Measurements from ENCODE around the gene PTGES2. TPM values are rescaled to one million over a fixed set of nuclear protein-coding genes. Genes with fewer than 3 reads are reported as not detected.
A peak's percentile ranks its signal among the peaks of the same experiment; 100 is the strongest.

The PTGES2 gene
- total RNA-seq, 1 donor from 2014 or later: 72.2 TPM

DNA sequence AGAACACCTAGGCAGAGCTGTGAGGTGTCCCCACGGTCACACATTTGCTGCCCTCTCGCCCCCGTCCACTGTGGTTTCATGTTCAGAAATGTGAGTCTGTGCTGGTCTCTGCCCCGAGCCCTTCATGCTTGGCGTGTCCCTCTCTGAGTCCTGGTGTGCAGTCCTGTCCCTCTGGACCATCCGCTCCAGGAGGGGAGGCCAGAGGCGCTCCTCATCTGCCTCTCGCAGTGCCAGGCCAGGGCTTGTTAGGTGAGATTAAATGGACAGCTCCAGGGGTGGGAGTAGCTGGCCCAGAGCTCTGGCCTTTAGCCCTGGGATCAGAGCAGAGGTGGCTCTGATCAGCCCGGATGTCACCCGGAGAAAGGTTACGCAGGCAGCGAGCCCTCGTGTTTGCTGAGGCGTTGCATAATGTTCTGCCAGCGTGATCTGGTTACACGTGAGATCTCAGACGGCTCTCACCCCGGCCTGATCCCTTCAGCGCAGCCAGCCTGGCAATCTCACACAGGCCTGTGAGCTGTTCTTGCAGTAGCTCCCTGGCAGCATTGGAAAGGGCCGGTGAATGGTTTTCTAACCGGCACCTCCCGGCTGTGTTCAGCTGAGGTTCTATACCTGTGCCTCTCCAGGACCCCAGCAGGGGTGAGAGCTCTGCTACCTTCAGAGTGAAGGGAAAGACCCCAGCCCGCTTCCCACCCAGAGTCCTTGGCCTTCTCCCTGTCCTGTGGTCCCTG is 24.5 kb downstream of the PTGES2 start:
- TF ChIP-seq, protein P1, sequence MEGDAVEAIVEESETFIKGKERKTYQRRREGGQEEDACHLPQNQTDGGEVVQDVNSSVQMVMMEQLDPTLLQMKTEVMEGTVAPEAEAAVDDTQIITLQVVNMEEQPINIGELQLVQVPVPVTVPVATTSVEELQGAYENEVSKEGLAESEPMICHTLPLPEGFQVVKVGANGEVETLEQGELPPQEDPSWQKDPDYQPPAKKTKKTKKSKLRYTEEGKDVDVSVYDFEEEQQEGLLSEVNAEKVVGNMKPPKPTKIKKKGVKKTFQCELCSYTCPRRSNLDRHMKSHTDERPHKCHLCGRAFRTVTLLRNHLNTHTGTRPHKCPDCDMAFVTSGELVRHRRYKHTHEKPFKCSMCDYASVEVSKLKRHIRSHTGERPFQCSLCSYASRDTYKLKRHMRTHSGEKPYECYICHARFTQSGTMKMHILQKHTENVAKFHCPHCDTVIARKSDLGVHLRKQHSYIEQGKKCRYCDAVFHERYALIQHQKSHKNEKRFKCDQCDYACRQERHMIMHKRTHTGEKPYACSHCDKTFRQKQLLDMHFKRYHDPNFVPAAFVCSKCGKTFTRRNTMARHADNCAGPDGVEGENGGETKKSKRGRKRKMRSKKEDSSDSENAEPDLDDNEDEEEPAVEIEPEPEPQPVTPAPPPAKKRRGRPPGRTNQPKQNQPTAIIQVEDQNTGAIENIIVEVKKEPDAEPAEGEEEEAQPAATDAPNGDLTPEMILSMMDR (conservative IDR thresholded peaks at IDR 0.05): no peak
- Mint-ChIP-seq H3K36me3 (ENCODE audit: low read depth) (no peaks in the 10 kb centered on the region), H3K27ac (ENCODE audit: unreplicated experiment) (no peak overlapping the region), H3K4me1 (peaks cover 25% of the 10 kb centered on the region), H3K27me3 (ENCODE audit: low read depth) (no peaks in the 10 kb centered on the region), H3K9me3 (no peaks in the 10 kb centered on the region), H3K4me3 (peak overlapping the region; percentile 31)
- DNase-seq (ENCODE audit: low read depth, low spot score): no peak

DNA sequence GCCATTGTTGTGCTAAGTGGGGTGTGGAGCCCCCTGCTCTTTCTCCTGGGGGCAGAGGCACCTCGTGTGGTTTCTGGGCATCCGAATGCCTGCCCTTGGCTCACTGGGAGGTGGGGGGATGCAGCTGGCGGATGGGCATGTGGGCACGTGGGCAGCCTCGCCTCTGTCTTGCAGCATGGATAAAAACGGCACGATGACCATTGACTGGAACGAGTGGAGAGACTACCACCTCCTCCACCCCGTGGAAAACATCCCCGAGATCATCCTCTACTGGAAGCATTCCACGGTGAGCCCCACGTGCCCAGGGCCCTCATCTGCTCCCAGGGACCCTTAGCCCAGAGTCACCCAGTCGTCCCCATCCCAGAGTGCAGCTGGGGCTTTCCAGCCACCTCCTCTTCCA is 25.3 kb downstream of the PTGES2 start:
- Mint-ChIP-seq H3K27ac (ENCODE audit: unreplicated experiment) (peak overlapping the region; percentile 19), H3K36me3 (ENCODE audit: low read depth) (no peaks in the 10 kb centered on the region), H3K4me1 (peaks cover 28% of the 10 kb centered on the region), H3K4me3 (peak overlapping the region; percentile 13), H3K27me3 (ENCODE audit: low read depth) (no peaks in the 10 kb centered on the region), H3K9me3 (no peaks in the 10 kb centered on the region)
- TF ChIP-seq, protein P1 (conservative IDR thresholded peaks at IDR 0.05): no peak
- no peak for DNase-seq (ENCODE audit: low read depth, low spot score)

DNA sequence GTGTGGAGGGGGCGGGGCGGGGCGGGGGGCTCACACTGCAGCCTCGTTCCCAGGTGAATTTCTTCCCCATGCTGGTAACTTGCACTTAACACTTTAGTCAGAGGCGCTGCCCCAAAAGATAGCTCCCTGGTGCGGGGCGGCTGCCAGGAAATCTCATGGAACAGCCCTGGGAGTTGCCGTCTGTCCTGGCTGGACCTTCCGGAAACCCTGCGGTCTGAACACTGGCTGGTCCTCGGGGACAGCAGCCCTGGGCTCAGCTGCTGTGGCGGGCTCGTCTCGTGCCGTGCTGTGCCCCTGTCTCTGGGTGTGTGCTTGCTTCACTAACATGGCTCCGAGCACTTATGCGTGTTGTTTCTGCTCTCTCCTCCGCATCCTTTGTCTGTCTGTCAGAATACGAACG is 25.8 kb downstream of the PTGES2 start:
- Mint-ChIP-seq H3K9me3 (no peaks in the 10 kb centered on the region), H3K4me3 (peak overlapping the region; percentile 13), H3K27me3 (ENCODE audit: low read depth) (no peaks in the 10 kb centered on the region), H3K36me3 (ENCODE audit: low read depth) (no peaks in the 10 kb centered on the region), H3K27ac (ENCODE audit: unreplicated experiment) (peak overlapping the region; percentile 19), H3K4me1 (peaks cover 31% of the 10 kb centered on the region)
- TF ChIP-seq, protein P1 (conservative IDR thresholded peaks at IDR 0.05): no peak
- no peak for DNase-seq (ENCODE audit: low read depth, low spot score)

- Mint-ChIP-seq H3K27me3 (ENCODE audit: low read depth) (no peaks in the 10 kb centered on the region), H3K27ac (ENCODE audit: unreplicated experiment) (no peak overlapping the region), H3K9me3 (no peaks in the 10 kb centered on the region), H3K4me3 (peak overlapping the region; percentile 3), H3K36me3 (ENCODE audit: low read depth) (no peaks in the 10 kb centered on the region), H3K4me1 (peaks cover 31% of the 10 kb centered on the region)
- no peak for DNase-seq (ENCODE audit: low read depth, low spot score)
- TF ChIP-seq, protein P1 (conservative IDR thresholded peaks at IDR 0.05): no peak
Measured at GRCh38 chr9:128101231-128101661, 26.3 kb downstream of the PTGES2 start.

DNA sequence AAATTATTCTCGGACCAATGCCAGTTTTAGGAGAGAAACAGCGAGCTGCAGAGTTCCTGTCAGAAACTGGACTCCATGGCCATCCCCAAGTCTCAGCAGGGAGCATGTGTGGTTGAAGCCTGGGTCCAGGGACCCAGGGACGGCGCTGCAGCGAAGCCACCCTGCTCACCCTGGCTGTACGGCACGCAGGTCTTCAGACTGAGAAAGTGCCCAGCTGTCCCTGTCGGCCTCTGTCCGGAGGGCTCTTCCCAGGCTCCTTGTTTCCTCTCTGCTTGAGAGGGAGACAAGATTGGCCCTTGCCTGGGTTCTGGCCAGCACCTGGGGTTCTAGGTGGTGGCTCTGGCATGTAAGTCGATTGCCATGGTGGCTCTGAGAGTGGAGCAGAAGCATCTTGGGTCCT is 26.9 kb downstream of the PTGES2 start:
- no peaks in the 10 kb centered on the region for H3K9me3 Mint-ChIP-seq
- no peak for DNase-seq (ENCODE audit: low read depth, low spot score)
- peaks cover 31% of the 10 kb centered on the region for H3K4me1 Mint-ChIP-seq
- no peaks in the 10 kb centered on the region for H3K36me3 Mint-ChIP-seq (ENCODE audit: low read depth)
- H3K4me3 Mint-ChIP-seq: no peak overlapping the region
- H3K27me3 Mint-ChIP-seq (ENCODE audit: low read depth): no peaks in the 10 kb centered on the region
- TF ChIP-seq, protein P1 (conservative IDR thresholded peaks at IDR 0.05): no peak
- H3K27ac Mint-ChIP-seq (ENCODE audit: unreplicated experiment): no peak overlapping the region
